Liver (tissue), 9 donors: Measurements from ENCODE around the gene DYRK1B. TPM values are rescaled to one million over a fixed set of nuclear protein-coding genes. Genes with fewer than 3 reads are reported as not detected.

Experiments
- DNase-seq: peaks from one replicate; pipeline ENCODE4 v3.0.0-alpha.2; 2017; ENCODE audit warnings: low spot score
- H3K27ac ChIP-seq, 2 donors: one replicate each; pipeline ENCODE4 v1.7.0; 2013; ENCODE audit warnings: inconsistent platforms in 2 of 2, low read length in 2 of 2, control low read depth in 1 of 2, low read depth in 1 of 2, mild to moderate bottlenecking in 1 of 2
- H3K27me3 ChIP-seq, 4 donors: one replicate each; pipeline versions ENCODE4 v1.6.1 to v1.7.0; 2013; ENCODE audit warnings: low read length in 3 of 4, inconsistent platforms in 1 of 4, mild to moderate bottlenecking in 1 of 4, moderate library complexity in 1 of 4; ENCODE audit not compliant: control insufficient read depth in 4 of 4, insufficient read depth in 4 of 4
- H3K36me3 ChIP-seq, 4 donors: one replicate each; pipeline versions ENCODE4 v1.6.1 to v1.7.0; 2013; ENCODE audit warnings: low read length in 3 of 4, mild to moderate bottlenecking in 3 of 4, low read depth in 1 of 4, moderate library complexity in 1 of 4; ENCODE audit not compliant: control insufficient read depth in 4 of 4, insufficient read depth in 3 of 4
- H3K4me1 ChIP-seq, 4 donors: one replicate each; pipeline versions ENCODE4 v1.6.1 to v1.7.0; 2013; ENCODE audit warnings: low read length in 3 of 4, mild to moderate bottlenecking in 3 of 4, moderate library complexity in 1 of 4; ENCODE audit not compliant: control insufficient read depth in 4 of 4, insufficient read depth in 4 of 4
- H3K4me3 ChIP-seq, 3 donors: one replicate each; pipeline versions ENCODE4 v1.6.1 to v1.7.0; 2013; ENCODE audit warnings: low read length in 3 of 3, control low read depth in 1 of 3, low read depth in 1 of 3, mild to moderate bottlenecking in 1 of 3
- H3K9ac ChIP-seq, 2 donors: one replicate each; pipeline ENCODE4 v1.7.0; 2013; ENCODE audit warnings: low read length in 2 of 2, mild to moderate bottlenecking in 2 of 2, moderate library complexity in 2 of 2, control low read depth in 1 of 2, low read depth in 1 of 2
- H3K9me3 ChIP-seq, 4 donors: one replicate each; pipeline versions ENCODE4 v1.6.1 to v1.7.0; 2013; ENCODE audit warnings: low read length in 3 of 4; ENCODE audit not compliant: control insufficient read depth in 4 of 4
- EGR1 ChIP-seq, 2 donors: IDR thresholded peaks; 2 replicates each; pipeline ENCODE4 v1.6.1; 2016 to 2018; ENCODE audit warnings: antibody characterized with exemption in 2 of 2, low read depth in 2 of 2
- FOXA2 ChIP-seq: IDR thresholded peaks from 2 replicates; pipeline ENCODE4 v1.6.1; 2016; ENCODE audit warnings: antibody characterized with exemption
- HNF4A ChIP-seq, 2 donors: conservative IDR thresholded peaks; 2 replicates each; pipeline ENCODE4 v1.6.1; 2016; ENCODE audit warnings: antibody characterized with exemption in 2 of 2, mild to moderate bottlenecking in 2 of 2
- JUND ChIP-seq, 2 donors: IDR thresholded peaks; 2 replicates each; pipeline ENCODE4 v1.6.1; 2016; ENCODE audit warnings: antibody characterized with exemption in 2 of 2
- MAX ChIP-seq: IDR thresholded peaks from 2 replicates; pipeline ENCODE4 v1.6.1; 2016; ENCODE audit warnings: antibody characterized with exemption
- NR2F2 ChIP-seq: IDR thresholded peaks from 2 replicates; pipeline ENCODE4 v1.6.1; 2016; ENCODE audit warnings: antibody characterized with exemption
- RAD21 ChIP-seq, 2 donors: IDR thresholded peaks; 2 replicates each; pipeline ENCODE4 v1.6.1; 2016; ENCODE audit warnings: antibody characterized with exemption in 2 of 2, mild to moderate bottlenecking in 2 of 2
- REST ChIP-seq: IDR thresholded peaks from 2 replicates; pipeline ENCODE4 v1.6.1; 2016; ENCODE audit warnings: antibody characterized with exemption, mild to moderate bottlenecking
- RXRA ChIP-seq, 2 donors: IDR thresholded peaks; 2 replicates each; pipeline ENCODE4 v1.6.1; 2017 to 2018; ENCODE audit warnings: antibody characterized with exemption in 2 of 2, mild to moderate bottlenecking in 1 of 2
- SP1 ChIP-seq: IDR thresholded peaks from 2 replicates; pipeline ENCODE4 v1.6.1; 2018; ENCODE audit warnings: antibody characterized with exemption, mild to moderate bottlenecking
- TAF1 ChIP-seq: conservative IDR thresholded peaks from 2 replicates; pipeline ENCODE4 v1.6.1; 2016; ENCODE audit warnings: antibody characterized with exemption, mild to moderate bottlenecking
- WGBS: extraction: QIAGEN DNeasy Blood & Tissue Kit; methylation state at CpG from one replicate; pipeline ENCODE4 v1.1.7; 2013; 5-methylcytosine and 5-hydroxymethylcytosine counted together
- polyA plus RNA-seq, 2 donors: library from polyadenylated mRNA; stranded (reverse) in 1 of 2; unstranded in 1 of 2; fragments of 200-250 nt in 1 of 2; fragments of >200 nt in 1 of 2; fragmentation: Nextera tagmentation in 1 of 2; extraction: Ambion mirVana in 1 of 2; gene quantifications; one replicate each; pipeline versions ENCODE4 v1.2.1 to v1.2.3, GENCODE V29; 2013 to 2015
- total RNA-seq, 2 donors: library from RNA; depleted of rRNA; stranded (reverse); fragments of >200 nt; gene quantifications; one replicate each; pipeline ENCODE4 v1.2.3, GENCODE V29; 2014
- TF ChIP-seq, protein P1 (sequence below): fragments of 150-350 bp; IDR thresholded peaks from 2 replicates; pipeline ENCODE4 v1.5.1; 2017; ENCODE audit warnings: improper control_type of control experiment, low read depth, low read length; ENCODE audit not compliant: missing input control
- TF ChIP-seq, protein P2 (sequence below): IDR thresholded peaks from 2 replicates; pipeline ENCODE4 v1.6.1; 2016; ENCODE audit warnings: antibody characterized with exemption
- donor health status: healthy.
- donor health status: healthy.
- donor health status: healthy.
- donor health status: healthy.
- donor health status: healthy.

Gene DYRK1B
- total and polyA plus RNA-seq, 4 donors, result 2.8 to 7.6 (median 3.2) TPM

GRCh38 chr19:39839678-39840327 is 5.8 kb upstream of the DYRK1B start:
- no peaks in the 10 kb centered on the region for H3K9me3 ChIP-seq
- no peaks in the 10 kb centered on the region for H3K27me3 ChIP-seq
- no peak overlapping the region for H3K4me3 ChIP-seq
- no peak overlapping the region for H3K27ac ChIP-seq
- H3K4me1 ChIP-seq, result peaks cover 0 to 21% (median 15%) of the 10 kb centered on the region in 4 donors
- TF ChIP-seq NR2F2 (no peak), HNF4A (conservative IDR thresholded peaks at IDR 0.05) (no peak), TAF1 (no peak), SP1 (no peak), RAD21 (IDR thresholded peaks at IDR 0.05) (no peak), REST (no peak), EGR1 (IDR thresholded peaks at IDR 0.05; ENCODE audit: low read depth in 2 of 2) (no peak), FOXA2 (no peak), JUND (IDR thresholded peaks at IDR 0.05) (no peak)
- TF ChIP-seq, protein P1, sequence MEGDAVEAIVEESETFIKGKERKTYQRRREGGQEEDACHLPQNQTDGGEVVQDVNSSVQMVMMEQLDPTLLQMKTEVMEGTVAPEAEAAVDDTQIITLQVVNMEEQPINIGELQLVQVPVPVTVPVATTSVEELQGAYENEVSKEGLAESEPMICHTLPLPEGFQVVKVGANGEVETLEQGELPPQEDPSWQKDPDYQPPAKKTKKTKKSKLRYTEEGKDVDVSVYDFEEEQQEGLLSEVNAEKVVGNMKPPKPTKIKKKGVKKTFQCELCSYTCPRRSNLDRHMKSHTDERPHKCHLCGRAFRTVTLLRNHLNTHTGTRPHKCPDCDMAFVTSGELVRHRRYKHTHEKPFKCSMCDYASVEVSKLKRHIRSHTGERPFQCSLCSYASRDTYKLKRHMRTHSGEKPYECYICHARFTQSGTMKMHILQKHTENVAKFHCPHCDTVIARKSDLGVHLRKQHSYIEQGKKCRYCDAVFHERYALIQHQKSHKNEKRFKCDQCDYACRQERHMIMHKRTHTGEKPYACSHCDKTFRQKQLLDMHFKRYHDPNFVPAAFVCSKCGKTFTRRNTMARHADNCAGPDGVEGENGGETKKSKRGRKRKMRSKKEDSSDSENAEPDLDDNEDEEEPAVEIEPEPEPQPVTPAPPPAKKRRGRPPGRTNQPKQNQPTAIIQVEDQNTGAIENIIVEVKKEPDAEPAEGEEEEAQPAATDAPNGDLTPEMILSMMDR, result no peak
- TF ChIP-seq, protein P2, sequence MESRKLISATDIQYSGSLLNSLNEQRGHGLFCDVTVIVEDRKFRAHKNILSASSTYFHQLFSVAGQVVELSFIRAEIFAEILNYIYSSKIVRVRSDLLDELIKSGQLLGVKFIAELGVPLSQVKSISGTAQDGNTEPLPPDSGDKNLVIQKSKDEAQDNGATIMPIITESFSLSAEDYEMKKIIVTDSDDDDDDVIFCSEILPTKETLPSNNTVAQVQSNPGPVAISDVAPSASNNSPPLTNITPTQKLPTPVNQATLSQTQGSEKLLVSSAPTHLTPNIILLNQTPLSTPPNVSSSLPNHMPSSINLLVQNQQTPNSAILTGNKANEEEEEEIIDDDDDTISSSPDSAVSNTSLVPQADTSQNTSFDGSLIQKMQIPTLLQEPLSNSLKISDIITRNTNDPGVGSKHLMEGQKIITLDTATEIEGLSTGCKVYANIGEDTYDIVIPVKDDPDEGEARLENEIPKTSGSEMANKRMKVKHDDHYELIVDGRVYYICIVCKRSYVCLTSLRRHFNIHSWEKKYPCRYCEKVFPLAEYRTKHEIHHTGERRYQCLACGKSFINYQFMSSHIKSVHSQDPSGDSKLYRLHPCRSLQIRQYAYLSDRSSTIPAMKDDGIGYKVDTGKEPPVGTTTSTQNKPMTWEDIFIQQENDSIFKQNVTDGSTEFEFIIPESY, result no peak
- no peak for DNase-seq
- no peak overlapping the region for H3K9ac ChIP-seq
- H3K36me3 ChIP-seq, result peaks cover 5 to 37% (median 20%) of the 10 kb centered on the region in 4 donors
- 87% methylated on average over 13 of the region's 13 CpGs for WGBS

GRCh38 chr19:39838569-39838968 is 4.6 kb upstream of the DYRK1B start:
- no peak overlapping the region for H3K27ac ChIP-seq
- H3K36me3 ChIP-seq, result peaks cover 5 to 40% (median 20%) of the 10 kb centered on the region in 4 donors
- 93% methylated on average over 4 of the region's 4 CpGs for WGBS
- no peak overlapping the region for H3K4me3 ChIP-seq
- no peaks in the 10 kb centered on the region for H3K9me3 ChIP-seq
- DNase-seq, result no peak
- peaks cover 0 to 17% (median 14%) of the 10 kb centered on the region in 4 donors for H3K4me1 ChIP-seq
- no peak overlapping the region for H3K9ac ChIP-seq
- TF ChIP-seq TAF1, result no peak
- TF ChIP-seq HNF4A (conservative IDR thresholded peaks at IDR 0.05), result no peak
- no peak for TF ChIP-seq MAX
- no peak for TF ChIP-seq FOXA2
- TF ChIP-seq SP1, result no peak
- TF ChIP-seq JUND (IDR thresholded peaks at IDR 0.05), result no peak
- no peak for TF ChIP-seq RXRA (IDR thresholded peaks at IDR 0.05)
- TF ChIP-seq NR2F2, result no peak
- H3K27me3 ChIP-seq, result no peaks in the 10 kb centered on the region
